Prostate gland (tissue), 2 donors: ENCODE measurements around the gene PDXK. TPM values are rescaled to one million over a fixed set of nuclear protein-coding genes. Genes with fewer than 3 reads are reported as not detected.

ENCODE experiments used
- DNase-seq: peaks from one replicate; pipeline ENCODE4 v3.0.0-alpha.2; 2019; ENCODE audit warnings: low spot score
- H3K27ac ChIP-seq, 2 donors: fragments of 200-600 bp; sonication (generic); 2 replicates each; pipeline ENCODE4 v1.5.1; 2017 to 2019
- H3K27me3 ChIP-seq: fragments of 200-600 bp; sonication (generic); replicated peaks from 2 replicates; pipeline ENCODE4 v1.5.1; 2019; ENCODE audit not compliant: insufficient read depth
- H3K36me3 ChIP-seq, 2 donors: fragments of 200-600 bp; sonication (generic); 1 replicate in 1 of 2; 2 replicates in 1 of 2; pipeline versions ENCODE4 v1.5.1 to v1.8.1; 2017 to 2019
- H3K4me1 ChIP-seq: fragments of 200-600 bp; sonication (generic); replicated peaks from 2 replicates; pipeline ENCODE4 v1.5.1; 2019
- H3K4me3 ChIP-seq, 2 donors: fragments of 200-600 bp; sonication (generic); 2 replicates each; pipeline ENCODE4 v1.5.1; 2017 to 2019
- H3K9me3 ChIP-seq: fragments of 200-600 bp; sonication (generic); 2 replicates; pipeline ENCODE4 v1.5.1; 2017
- CTCF ChIP-seq, 4 experiments: fragments of 200-600 bp in 2 of 4; fragments of 450-650 bp in 2 of 4; sonication (generic) in 2 of 4; IDR thresholded peaks; 1 replicate in 3 of 4; 2 replicates in 1 of 4; pipeline ENCODE4 v1.5.1; 2016 to 2019; ENCODE audit warnings: antibody characterized with exemption in 4 of 4, mild to moderate bottlenecking in 2 of 4, moderate library complexity in 2 of 4
- POLR2A ChIP-seq: fragments of 450-650 bp; IDR thresholded peaks from one replicate; pipeline ENCODE4 v1.6.1; 2016; ENCODE audit warnings: antibody characterized with exemption, mild to moderate bottlenecking
- POLR2AphosphoS5 ChIP-seq: sonication (generic); formaldehyde crosslinking; IDR thresholded peaks from one replicate; pipeline ENCODE4 v1.6.1; 2017; ENCODE audit warnings: antibody characterized with exemption
- WGBS: methylation state at CpG from one replicate; pipeline ENCODE4 v1.1.5; 2018; 5-methylcytosine and 5-hydroxymethylcytosine counted together
- intact Hi-C: fragments of 100-400 bp; cut with DNase I; formaldehyde crosslinking; loops from one replicate; pipeline ENCODE4 v1.14.2; 2022
- total RNA-seq, 2 donors: library from RNA; depleted of rRNA; stranded (reverse); fragments of >200 nt; gene quantifications; one replicate each; pipeline ENCODE4 v1.1.0, GENCODE V29; 2016

The PDXK gene
- total RNA-seq, 2 donors from 2014 or later, result 61.4 to 161 TPM

GRCh38 chr21:43702785-43703034, 16.2 kb upstream of the PDXK start:
- DNase-seq, result no peak
- 67% methylated on average over 12 of the region's 12 CpGs for WGBS
- Histone ChIP-seq H3K27ac (no peak overlapping the region), H3K4me3 (no peak overlapping the region), H3K9me3 (no peaks in the 10 kb centered on the region), H3K4me1 (no peaks in the 10 kb centered on the region), H3K27me3 (no peaks in the 10 kb centered on the region), H3K36me3 (no peaks in the 10 kb centered on the region)
- TF ChIP-seq POLR2A (no peak), CTCF (IDR thresholded peaks at IDR 0.05) (no peak), POLR2AphosphoS5 (no peak)
- intact Hi-C loops, result no loop called here

GRCh38 chr21:43703035-43703880, 15.7 kb upstream of the PDXK start:
- no peak overlapping the region for H3K4me3 ChIP-seq
- intact Hi-C loops, result no loop called here
- no peaks in the 10 kb centered on the region for H3K27me3 ChIP-seq
- no peaks in the 10 kb centered on the region for H3K36me3 ChIP-seq
- 52% methylated on average over 29 of the region's 29 CpGs for WGBS
- H3K9me3 ChIP-seq, result no peaks in the 10 kb centered on the region
- H3K27ac ChIP-seq, result no peak overlapping the region
- no peaks in the 10 kb centered on the region for H3K4me1 ChIP-seq
- TF ChIP-seq CTCF (IDR thresholded peaks at IDR 0.05) (no peak), POLR2AphosphoS5 (no peak), POLR2A (no peak)
- no peak for DNase-seq

GRCh38 chr21:43707462-43707861, 11.5 kb upstream of the PDXK start:
- intact Hi-C loops, result no loop called here
- H3K27ac ChIP-seq, result no peak overlapping the region
- WGBS, result 95% methylated on average over 9 of the region's 9 CpGs
- no peak overlapping the region for H3K4me3 ChIP-seq
- DNase-seq, result no peak
- TF ChIP-seq POLR2AphosphoS5, result no peak
- TF ChIP-seq CTCF (IDR thresholded peaks at IDR 0.05), result no peak
- TF ChIP-seq POLR2A, result no peak
- H3K4me1 ChIP-seq, result no peaks in the 10 kb centered on the region
- no peaks in the 10 kb centered on the region for H3K9me3 ChIP-seq
- no peaks in the 10 kb centered on the region for H3K36me3 ChIP-seq
- H3K27me3 ChIP-seq, result no peaks in the 10 kb centered on the region

GRCh38 chr21:43708745-43709381, 10.1 kb upstream of the PDXK start:
- WGBS, result 92% methylated on average over 13 of the region's 13 CpGs
- intact Hi-C loops, result no loop called here
- DNase-seq, result no peak

More at GRCh38 chr21:43708745-43709381, 10.1 kb upstream of the PDXK start:
- Histone ChIP-seq H3K36me3 (no peaks in the 10 kb centered on the region), H3K4me1 (no peaks in the 10 kb centered on the region), H3K27me3 (no peaks in the 10 kb centered on the region), H3K27ac (no peak overlapping the region), H3K4me3 (no peak overlapping the region), H3K9me3 (no peaks in the 10 kb centered on the region)
- no peak for TF ChIP-seq CTCF (IDR thresholded peaks at IDR 0.05)
- no peak for TF ChIP-seq POLR2AphosphoS5
- TF ChIP-seq POLR2A, result no peak
